Loucy (cell line): ENCODE results near the gene CNNM1.

Source experiments
- H2AFZ ChIP-seq: fragments of 200-600 bp; sonication (generic); 2 replicates; pipeline ENCODE4 v1.6.0; 2016; ENCODE audit warnings: antibody characterized with exemption, mild to moderate bottlenecking, low read length, moderate library complexity
- H3F3A ChIP-seq: fragments of 200-600 bp; 2 replicates; pipeline ENCODE4 v1.6.0; 2016; ENCODE audit warnings: antibody characterized with exemption, low read depth, mild to moderate bottlenecking
- H3K27me3 ChIP-seq: fragments of 200-600 bp; sonication (generic); 2 replicates; pipeline ENCODE4 v1.6.1; 2014; ENCODE audit warnings: low read length, mild to moderate bottlenecking; ENCODE audit not compliant: insufficient read depth, poor library complexity, severe bottlenecking
- H3K36me3 ChIP-seq: fragments of 200-600 bp; sonication (generic); 2 replicates; pipeline ENCODE4 v1.6.1; 2016; ENCODE audit warnings: low read length; ENCODE audit not compliant: insufficient read depth
- H3K4me1 ChIP-seq: fragments of 200-600 bp; sonication (generic); 2 replicates; pipeline ENCODE4 v1.5.1; 2014; ENCODE audit warnings: low read length, mild to moderate bottlenecking; ENCODE audit not compliant: insufficient read depth, poor library complexity, severe bottlenecking
- H3K4me2 ChIP-seq: fragments of 200-600 bp; sonication (generic); 2 replicates; pipeline ENCODE4 v1.6.0; 2014; ENCODE audit warnings: antibody characterized with exemption, low read length, low read depth, mild to moderate bottlenecking; ENCODE audit not compliant: poor library complexity, severe bottlenecking
- H3K4me3 ChIP-seq: fragments of 200-600 bp; sonication (generic); 2 replicates; pipeline ENCODE4 v1.5.1; 2014; ENCODE audit warnings: low read length, mild to moderate bottlenecking, mixed read lengths; ENCODE audit not compliant: poor library complexity, severe bottlenecking
- H3K79me2 ChIP-seq: fragments of 200-600 bp; sonication (generic); 2 replicates; pipeline ENCODE4 v1.6.1; 2014; ENCODE audit warnings: low read length; ENCODE audit not compliant: insufficient read depth
- H3K9ac ChIP-seq: fragments of 200-600 bp; sonication (generic); 2 replicates; pipeline ENCODE4 v1.6.0; 2014; ENCODE audit warnings: mild to moderate bottlenecking, low read depth, low read length, moderate library complexity; ENCODE audit not compliant: poor library complexity, severe bottlenecking
- H3K9me2 ChIP-seq: fragments of 200-600 bp; sonication (generic); replicated peaks from 2 replicates; pipeline ENCODE4 v1.6.1; 2016; ENCODE audit warnings: low read depth, low read length, mixed read lengths
- H3K9me3 ChIP-seq: fragments of 200-600 bp; sonication (generic); 2 replicates; pipeline ENCODE4 v1.6.1; 2014; ENCODE audit warnings: mild to moderate bottlenecking, antibody characterized with exemption, low read length, low read depth; ENCODE audit not compliant: insufficient read depth
- H4K20me1 ChIP-seq: fragments of 200-600 bp; sonication (generic); 2 replicates; pipeline ENCODE4 v1.6.0; 2014; ENCODE audit warnings: antibody characterized with exemption, low read length, mild to moderate bottlenecking; ENCODE audit not compliant: insufficient read depth, poor library complexity, severe bottlenecking
- CTCF ChIP-seq: fragments of 200-600 bp; sonication (generic); conservative IDR thresholded peaks from 2 replicates; pipeline ENCODE4 v1.5.1; 2014; ENCODE audit warnings: mild to moderate bottlenecking, antibody characterized with exemption, low read length
- EZH2phosphoT487 ChIP-seq: fragments of 200-600 bp; IDR thresholded peaks from 2 replicates; pipeline ENCODE4 v1.6.1; 2018; ENCODE audit warnings: antibody characterized with exemption, mild to moderate bottlenecking, moderate library complexity, borderline replicate concordance

Gene CNNM1

GRCh38 chr10:99296605-99297004 is 32.6 kb upstream of the CNNM1 start:
- no peak overlapping the region for H3K4me2 ChIP-seq
- H3K9me3 ChIP-seq: no peaks in the 10 kb centered on the region
- no peak overlapping the region for H2AFZ ChIP-seq
- no peaks in the 10 kb centered on the region for H3K27me3 ChIP-seq
- H3F3A ChIP-seq: no peaks in the 10 kb centered on the region
- H3K79me2 ChIP-seq: no peaks in the 10 kb centered on the region
- TF ChIP-seq CTCF: no peak
- H3K4me1 ChIP-seq: no peaks in the 10 kb centered on the region
- H3K36me3 ChIP-seq: no peaks in the 10 kb centered on the region
- H3K9me2 ChIP-seq: no peaks in the 10 kb centered on the region
- no peak overlapping the region for H3K4me3 ChIP-seq
- H4K20me1 ChIP-seq: no peaks in the 10 kb centered on the region
- no peak overlapping the region for H3K9ac ChIP-seq

- Histone ChIP-seq H3K27me3 (no peaks in the 10 kb centered on the region), H3K79me2 (no peaks in the 10 kb centered on the region), H3K9me2 (no peaks in the 10 kb centered on the region), H3F3A (no peaks in the 10 kb centered on the region), H4K20me1 (no peaks in the 10 kb centered on the region), H3K4me1 (no peaks in the 10 kb centered on the region), H2AFZ (no peak overlapping the region), H3K9ac (no peak overlapping the region), H3K36me3 (no peaks in the 10 kb centered on the region), H3K4me3 (no peak overlapping the region), H3K4me2 (no peak overlapping the region), H3K9me3 (no peaks in the 10 kb centered on the region)
- no peak; the same call in 1 of the 2 replicates for TF ChIP-seq CTCF
- TF ChIP-seq EZH2phosphoT487: no peak
Observed at GRCh38 chr10:99297033-99297432, 32.1 kb upstream of the CNNM1 start.

GRCh38 chr10:99303899-99304861 is 25.0 kb upstream of the CNNM1 start:
- Histone ChIP-seq H4K20me1 (no peaks in the 10 kb centered on the region), H3K4me1 (no peaks in the 10 kb centered on the region), H3K27me3 (no peaks in the 10 kb centered on the region), H2AFZ (no peak overlapping the region), H3K9me3 (no peaks in the 10 kb centered on the region), H3K9me2 (no peaks in the 10 kb centered on the region), H3K4me2 (no peak overlapping the region), H3K4me3 (no peak overlapping the region), H3K36me3 (no peaks in the 10 kb centered on the region), H3K79me2 (no peaks in the 10 kb centered on the region), H3F3A (no peaks in the 10 kb centered on the region), H3K9ac (no peak overlapping the region)
- TF ChIP-seq EZH2phosphoT487 (no peak), CTCF (no peak)
